MM.1S (cell line): Measurements from ENCODE around the gene APH1B.
A peak's percentile ranks its signal among the peaks of the same experiment; 100 is the strongest.

Source experiments
- DNase-seq: peaks from one replicate; pipeline ENCODE4 v3.0.0-alpha.2; 2015
- H2AFZ ChIP-seq: fragments of 300-600 bp; sonication (generic); 2 replicates; pipeline ENCODE4 v1.6.0; 2016; ENCODE audit warnings: antibody characterized with exemption, low read length
- H3F3A ChIP-seq: fragments of 300-600 bp; sonication (generic); 2 replicates; pipeline ENCODE4 v1.6.1; 2016; ENCODE audit warnings: mild to moderate bottlenecking, antibody characterized with exemption, low read length, moderate library complexity, mixed read lengths; ENCODE audit not compliant: insufficient read depth
- H3K27ac ChIP-seq: fragments of 300-600 bp; sonication (generic); 2 replicates; pipeline ENCODE4 v1.5.1; 2016; ENCODE audit warnings: mild to moderate bottlenecking, low read length
- H3K27me3 ChIP-seq: fragments of 300-600 bp; sonication (generic); replicated peaks from 2 replicates; pipeline ENCODE4 v1.6.0; 2016; ENCODE audit warnings: low read length; ENCODE audit not compliant: insufficient read depth
- H3K36me3 ChIP-seq: fragments of 300-600 bp; sonication (generic); replicated peaks from 2 replicates; pipeline ENCODE4 v1.6.1; 2016; ENCODE audit warnings: mild to moderate bottlenecking, low read length, mixed read lengths; ENCODE audit not compliant: insufficient read depth
- H3K4me1 ChIP-seq: fragments of 300-600 bp; sonication (generic); 2 replicates; pipeline ENCODE4 v1.6.1; 2016; ENCODE audit warnings: low read length, mixed read lengths
- H3K4me2 ChIP-seq: fragments of 300-600 bp; sonication (generic); 2 replicates; pipeline ENCODE4 v1.6.0; 2016; ENCODE audit warnings: low read depth, low read length
- H3K4me3 ChIP-seq: fragments of 300-600 bp; sonication (generic); 2 replicates; pipeline ENCODE4 v1.5.1; 2016; ENCODE audit warnings: low read length, mixed read lengths
- H3K79me2 ChIP-seq: fragments of 300-600 bp; sonication (generic); 2 replicates; pipeline ENCODE4 v1.6.1; 2016; ENCODE audit warnings: mixed run types, low read length, mixed read lengths
- H3K9ac ChIP-seq: fragments of 300-600 bp; sonication (generic); 2 replicates; pipeline ENCODE4 v1.6.1; 2016; ENCODE audit warnings: low read length, mixed read lengths
- H3K9me2 ChIP-seq: fragments of 300-600 bp; sonication (generic); replicated peaks from 2 replicates; pipeline ENCODE4 v1.6.1; 2016; ENCODE audit warnings: mild to moderate bottlenecking, low read length, mixed read lengths; ENCODE audit not compliant: insufficient read depth
- H3K9me3 ChIP-seq: fragments of 300-600 bp; sonication (generic); replicated peaks from 2 replicates; pipeline ENCODE4 v1.6.1; 2016; ENCODE audit warnings: mild to moderate bottlenecking, low read length, mixed read lengths; ENCODE audit not compliant: insufficient read depth
- H4K20me1 ChIP-seq: fragments of 300-600 bp; sonication (generic); 2 replicates; pipeline ENCODE4 v1.6.1; 2016; ENCODE audit warnings: mild to moderate bottlenecking, low read length, moderate library complexity, mixed read lengths; ENCODE audit not compliant: insufficient read depth
- EZH2 ChIP-seq: fragments of 300-600 bp; sonication (generic); optimal IDR thresholded peaks from 2 replicates; pipeline ENCODE3; 2017; ENCODE audit warnings: low read depth, mild to moderate bottlenecking, antibody characterized with exemption, low read length, mixed read lengths
- EZH2phosphoT487 ChIP-seq: fragments of 300-600 bp; sonication (generic); IDR thresholded peaks from 2 replicates; pipeline ENCODE4 v1.6.1; 2018; ENCODE audit warnings: antibody characterized with exemption, low read length
- TF ChIP-seq, protein P1 (sequence below): fragments of 300-600 bp; sonication (generic); IDR thresholded peaks from 2 replicates; pipeline ENCODE4 v1.5.1; 2016; ENCODE audit warnings: antibody characterized with exemption, low read length, mixed read lengths

Gene APH1B

DNA sequence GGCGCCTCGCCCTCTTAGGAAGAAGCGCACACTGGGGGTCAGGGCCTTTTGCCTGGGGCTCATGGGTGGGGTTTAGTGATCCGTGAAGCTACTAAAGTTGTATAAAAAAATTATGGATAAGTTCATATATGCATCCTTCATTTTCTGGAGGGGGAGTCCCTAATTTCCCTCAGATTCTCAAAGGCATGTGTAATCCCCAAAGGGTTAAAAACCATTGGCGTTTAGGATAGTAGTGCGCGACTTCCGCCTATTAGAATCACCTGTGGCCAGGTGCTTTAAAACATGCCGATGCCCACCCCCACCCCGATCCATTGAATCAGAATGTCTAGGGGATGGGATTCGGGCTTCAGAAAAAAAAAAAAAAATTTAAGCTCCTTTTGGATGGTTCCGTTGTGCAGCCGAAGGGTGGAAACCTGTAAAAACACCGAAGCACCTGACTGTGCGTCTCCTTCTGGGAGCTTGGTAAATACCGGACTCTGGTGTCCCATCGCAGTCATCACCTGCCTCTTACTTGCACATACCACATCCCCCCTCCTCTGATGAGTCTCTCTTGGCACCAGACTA is 570 bp downstream of the APH1B start:
- peaks cover 2% of the 10 kb centered on the region; the same call in 1 of the 2 replicates for H3K4me1 ChIP-seq
- H3K36me3 ChIP-seq, result no peaks in the 10 kb centered on the region
- no peak for DNase-seq
- H2AFZ ChIP-seq, result peak overlapping the region; percentile 74; the same call in 1 of the 2 replicates
- H3K27me3 ChIP-seq, result peaks cover 16% of the 10 kb centered on the region
- no peak overlapping the region; the same call in 1 of the 2 replicates for H3K9ac ChIP-seq
- H3F3A ChIP-seq, result peaks cover 6% of the 10 kb centered on the region; the same call in 1 of the 2 replicates
- H3K79me2 ChIP-seq, result no peaks in the 10 kb centered on the region
- H3K27ac ChIP-seq, result no peak overlapping the region
- H4K20me1 ChIP-seq, result no peaks in the 10 kb centered on the region
- peak overlapping the region; percentile 70 for H3K4me3 ChIP-seq
- H3K9me2 ChIP-seq, result no peaks in the 10 kb centered on the region
- no peak for TF ChIP-seq EZH2
- TF ChIP-seq, protein P1, sequence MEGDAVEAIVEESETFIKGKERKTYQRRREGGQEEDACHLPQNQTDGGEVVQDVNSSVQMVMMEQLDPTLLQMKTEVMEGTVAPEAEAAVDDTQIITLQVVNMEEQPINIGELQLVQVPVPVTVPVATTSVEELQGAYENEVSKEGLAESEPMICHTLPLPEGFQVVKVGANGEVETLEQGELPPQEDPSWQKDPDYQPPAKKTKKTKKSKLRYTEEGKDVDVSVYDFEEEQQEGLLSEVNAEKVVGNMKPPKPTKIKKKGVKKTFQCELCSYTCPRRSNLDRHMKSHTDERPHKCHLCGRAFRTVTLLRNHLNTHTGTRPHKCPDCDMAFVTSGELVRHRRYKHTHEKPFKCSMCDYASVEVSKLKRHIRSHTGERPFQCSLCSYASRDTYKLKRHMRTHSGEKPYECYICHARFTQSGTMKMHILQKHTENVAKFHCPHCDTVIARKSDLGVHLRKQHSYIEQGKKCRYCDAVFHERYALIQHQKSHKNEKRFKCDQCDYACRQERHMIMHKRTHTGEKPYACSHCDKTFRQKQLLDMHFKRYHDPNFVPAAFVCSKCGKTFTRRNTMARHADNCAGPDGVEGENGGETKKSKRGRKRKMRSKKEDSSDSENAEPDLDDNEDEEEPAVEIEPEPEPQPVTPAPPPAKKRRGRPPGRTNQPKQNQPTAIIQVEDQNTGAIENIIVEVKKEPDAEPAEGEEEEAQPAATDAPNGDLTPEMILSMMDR, result no peak
- TF ChIP-seq EZH2phosphoT487, result no peak
- no peaks in the 10 kb centered on the region for H3K9me3 ChIP-seq
- H3K4me2 ChIP-seq, result peak overlapping the region; percentile 69

DNA sequence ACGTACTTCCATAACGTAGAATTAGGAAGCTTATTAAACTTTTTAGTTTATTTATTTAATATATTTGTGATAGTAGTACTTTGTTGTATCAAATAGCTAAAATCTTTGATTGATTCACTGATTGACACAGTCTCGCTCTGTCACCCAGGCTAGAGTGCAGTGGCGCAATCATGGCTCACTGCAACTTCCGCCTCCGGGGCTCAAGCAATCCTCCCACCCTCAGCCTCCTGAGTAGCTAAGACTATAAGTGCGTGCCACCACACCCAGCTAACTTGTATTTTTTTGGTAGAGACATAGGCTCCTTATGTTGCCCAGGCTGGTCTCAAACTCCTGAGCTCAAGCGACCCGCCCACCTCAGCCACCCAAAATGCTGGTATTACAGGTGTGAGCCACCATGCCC is 5.7 kb downstream of the APH1B start:
- no peaks in the 10 kb centered on the region for H3K36me3 ChIP-seq
- H2AFZ ChIP-seq, result no peak overlapping the region
- peaks cover 6% of the 10 kb centered on the region; the same call in 1 of the 2 replicates for H3F3A ChIP-seq
- TF ChIP-seq, protein P1, result no peak
- no peak for TF ChIP-seq EZH2phosphoT487
- TF ChIP-seq EZH2, result no peak
- no peak overlapping the region for H3K4me2 ChIP-seq
- H3K79me2 ChIP-seq, result no peaks in the 10 kb centered on the region
- no peak overlapping the region for H3K4me3 ChIP-seq
- no peaks in the 10 kb centered on the region for H3K9me3 ChIP-seq
- H4K20me1 ChIP-seq, result no peaks in the 10 kb centered on the region
- no peaks in the 10 kb centered on the region for H3K4me1 ChIP-seq
- H3K27ac ChIP-seq, result no peak overlapping the region
- no peak overlapping the region for H3K9ac ChIP-seq
- DNase-seq, result no peak
- peaks cover 9% of the 10 kb centered on the region for H3K27me3 ChIP-seq
- H3K9me2 ChIP-seq, result no peaks in the 10 kb centered on the region

DNA sequence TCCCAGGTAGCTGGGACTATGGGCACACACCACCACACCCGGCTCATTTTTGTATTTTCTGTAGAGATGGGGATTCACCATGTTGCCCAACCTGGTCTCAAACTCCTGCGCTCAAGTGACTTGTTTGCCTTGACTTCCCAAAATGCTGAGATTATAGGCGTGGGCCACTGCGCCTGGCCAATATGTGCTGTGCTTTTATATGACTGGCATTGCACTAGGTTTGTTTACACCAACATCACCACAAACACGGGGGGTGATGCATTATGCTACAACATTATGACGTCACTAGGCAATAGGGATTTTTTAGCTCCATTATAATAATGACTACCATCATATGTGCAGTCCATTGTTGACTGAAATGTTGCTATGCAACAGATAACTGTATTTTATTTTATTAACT is 6.9 kb downstream of the APH1B start:
- Histone ChIP-seq H3K9me2 (no peaks in the 10 kb centered on the region), H4K20me1 (no peaks in the 10 kb centered on the region), H3K36me3 (no peaks in the 10 kb centered on the region), H3K27me3 (no peaks in the 10 kb centered on the region), H3K4me3 (no peak overlapping the region), H3K4me2 (no peak overlapping the region), H3K4me1 (no peaks in the 10 kb centered on the region), H2AFZ (no peak overlapping the region), H3F3A (no peaks in the 10 kb centered on the region), H3K9me3 (no peaks in the 10 kb centered on the region), H3K27ac (no peak overlapping the region), H3K79me2 (no peaks in the 10 kb centered on the region), H3K9ac (no peak overlapping the region)
- no peak for TF ChIP-seq EZH2phosphoT487
- no peak for DNase-seq

DNA sequence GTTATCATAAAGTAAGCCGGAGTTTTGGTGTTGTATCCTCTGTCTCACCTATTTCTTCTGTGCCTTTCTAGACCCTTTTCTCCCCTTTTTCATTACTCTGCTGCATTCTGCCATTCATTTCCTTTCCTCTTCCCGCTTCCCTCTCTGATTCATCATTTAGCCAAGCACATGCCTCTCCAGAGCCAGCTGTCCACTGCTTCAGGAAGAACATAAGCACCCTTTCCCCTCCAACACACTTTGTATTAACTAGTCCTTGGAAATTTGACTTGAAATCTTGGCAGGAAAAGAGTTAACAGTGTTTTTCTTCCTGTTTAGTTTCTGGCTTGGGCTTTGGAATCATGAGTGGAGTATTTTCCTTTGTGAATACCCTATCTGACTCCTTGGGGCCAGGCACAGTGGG is 9.7 kb downstream of the APH1B start:
- no peak for DNase-seq
- no peaks in the 10 kb centered on the region for H3F3A ChIP-seq
- no peak overlapping the region for H3K9ac ChIP-seq
- no peak overlapping the region for H2AFZ ChIP-seq
- H3K4me2 ChIP-seq, result no peak overlapping the region
- TF ChIP-seq EZH2phosphoT487, result no peak
- TF ChIP-seq, protein P1, result no peak
- TF ChIP-seq EZH2, result no peak
- no peaks in the 10 kb centered on the region for H3K79me2 ChIP-seq
- H3K9me3 ChIP-seq, result no peaks in the 10 kb centered on the region
- H3K27ac ChIP-seq, result no peak overlapping the region
- no peaks in the 10 kb centered on the region for H4K20me1 ChIP-seq
- no peaks in the 10 kb centered on the region for H3K9me2 ChIP-seq
- H3K27me3 ChIP-seq, result no peaks in the 10 kb centered on the region
- no peaks in the 10 kb centered on the region for H3K4me1 ChIP-seq
- H3K4me3 ChIP-seq, result no peak overlapping the region
- no peaks in the 10 kb centered on the region for H3K36me3 ChIP-seq
